Smooth muscle cell (in vitro differentiated cells): ENCODE measurements around the gene ZNF594. TPM values are rescaled to one million over a fixed set of nuclear protein-coding genes. Genes with fewer than 3 reads are reported as not detected.
"Not testable (repeated sequence)": the region's sequence is repeated elsewhere in the genome, so short reads cannot be mapped to it uniquely, and the experiment has no call there.

Experiments
- DNase-seq: peaks from one replicate; lab custom pipeline; 2025; ENCODE audit not compliant: unreplicated experiment; lab: John Stamatoyannopoulos, UW
- H2AFZ ChIP-seq: fragments of 200-600 bp; sonication (generic); 2 replicates; pipeline ENCODE4 v1.6.0; 2016; ENCODE audit warnings: antibody characterized with exemption, low read depth, mild to moderate bottlenecking
- H3F3A ChIP-seq: fragments of 200-600 bp; sonication (generic); 2 replicates; pipeline ENCODE4 v1.6.0; 2017; ENCODE audit warnings: antibody characterized with exemption, low read depth
- H3K27ac ChIP-seq: fragments of 200-600 bp; sonication (generic); 2 replicates; pipeline ENCODE4 v1.5.1; 2016; ENCODE audit warnings: low read depth, mild to moderate bottlenecking
- H3K27me3 ChIP-seq: fragments of 200-600 bp; sonication (generic); 2 replicates; pipeline ENCODE4 v1.6.1; 2016; ENCODE audit warnings: low read depth, mild to moderate bottlenecking
- H3K36me3 ChIP-seq: fragments of 200-600 bp; sonication (generic); 2 replicates; pipeline ENCODE4 v1.5.1; 2016; ENCODE audit warnings: low read depth
- H3K4me1 ChIP-seq: fragments of 200-600 bp; sonication (generic); 2 replicates; pipeline ENCODE4 v1.5.1; 2016; ENCODE audit warnings: low read depth
- H3K4me2 ChIP-seq: fragments of 200-600 bp; sonication (generic); 2 replicates; pipeline ENCODE4 v1.6.0; 2016; ENCODE audit warnings: mild to moderate bottlenecking
- H3K4me3 ChIP-seq: fragments of 200-600 bp; sonication (generic); 2 replicates; pipeline ENCODE4 v1.5.1; 2016; ENCODE audit warnings: mild to moderate bottlenecking
- H3K79me2 ChIP-seq: fragments of 200-600 bp; sonication (generic); 2 replicates; pipeline ENCODE4 v1.6.0; 2016; ENCODE audit warnings: low read depth, mild to moderate bottlenecking
- H3K9ac ChIP-seq: fragments of 200-600 bp; sonication (generic); 2 replicates; pipeline ENCODE4 v1.6.0; 2016; ENCODE audit warnings: low read depth
- H3K9me3 ChIP-seq: fragments of 200-600 bp; sonication (generic); replicated peaks from 2 replicates; pipeline ENCODE4 v1.5.1; 2016; ENCODE audit warnings: low read depth
- H4K20me1 ChIP-seq: fragments of 200-600 bp; sonication (generic); 2 replicates; pipeline ENCODE4 v1.6.0; 2016; ENCODE audit warnings: low read depth
- CTCF ChIP-seq: fragments of 200-600 bp; sonication (generic); IDR thresholded peaks from 2 replicates; pipeline ENCODE4 v1.5.1; 2017; ENCODE audit warnings: borderline replicate concordance, mild to moderate bottlenecking, antibody characterized with exemption; ENCODE audit not compliant: insufficient read depth, poor library complexity, severe bottlenecking
- WGBS: methylation state at CpG from one replicate; pipeline ENCODE4 v1.1.7; 2016; ENCODE audit warnings: low lambda C conversion rate; 5-methylcytosine and 5-hydroxymethylcytosine counted together
- polyA plus RNA-seq: library from polyadenylated mRNA; unstranded; fragments of >200 nt; fragmentation: Nextera tagmentation; extraction: Ambion mirVana; gene quantifications from 2 replicates; pipeline ENCODE4 v1.2.1, GENCODE V29; 2016
- total RNA-seq: library from RNA; depleted of rRNA; stranded (reverse); fragments of >200 nt; gene quantifications from 2 replicates; pipeline ENCODE4 v1.2.3, GENCODE V29; 2014

ZNF594 gene
- total RNA-seq (2.7 and 7.2 TPM in 2 replicates), polyA plus RNA-seq (1.00 and 2.8 TPM in 2 replicates)

GRCh38 chr17:5191541-5192417 is at the start of gene ZNF594:
Gene ZNF594 (minus strand): TSS chr17:5191868. CDS start chr17:5184256, 7,612 bp downstream.
- H3K9ac ChIP-seq, result peak within 1 kb of the TSS; percentile 84
- no peaks in the 10 kb centered on the region for H3K9me3 ChIP-seq
- H3K27ac ChIP-seq, result no peak within 1 kb of the TSS
- no peaks in the 10 kb centered on the region for H3K27me3 ChIP-seq
- peaks cover 13% of the 10 kb centered on the region for H3K36me3 ChIP-seq
- peak within 1 kb of the TSS; percentile 82 for H2AFZ ChIP-seq
- H3K79me2 ChIP-seq, result peaks cover 17% of the 10 kb centered on the region
- H3K4me3 ChIP-seq, result peak within 1 kb of the TSS; percentile 75
- TF ChIP-seq CTCF, result peak; percentile 58
- no peaks in the 10 kb centered on the region for H4K20me1 ChIP-seq
- H3F3A ChIP-seq, result peaks cover 8% of the 10 kb centered on the region
- 13% methylated on average over 66 of the region's 82 CpGs for WGBS
- peaks cover 11% of the 10 kb centered on the region for H3K4me1 ChIP-seq
- peak; percentile 57 for DNase-seq
- peak within 1 kb of the TSS; percentile 95 for H3K4me2 ChIP-seq

GRCh38 chr17:5239769-5240168 is 48.1 kb upstream of the ZNF594 start:
- H3K79me2 ChIP-seq, H3K9ac ChIP-seq, H3K27ac ChIP-seq, H4K20me1 ChIP-seq, H3K4me1 ChIP-seq, H3F3A ChIP-seq, H2AFZ ChIP-seq, H3K27me3 ChIP-seq, H3K4me2 ChIP-seq, DNase-seq, H3K36me3 ChIP-seq, H3K9me3 ChIP-seq, H3K4me3 ChIP-seq: not testable (repeated sequence)
- WGBS, result 76% methylated on average over 7 of the region's 7 CpGs

GRCh38 chr17:5238333-5238732 is 46.7 kb upstream of the ZNF594 start:
- no peak for DNase-seq
- Histone ChIP-seq H3K4me3 (no peak overlapping the region), H3K4me1 (no peaks in the 10 kb centered on the region), H3K27me3 (no peaks in the 10 kb centered on the region), H3K79me2 (no peaks in the 10 kb centered on the region), H3K4me2 (no peak overlapping the region), H3K9ac (no peak overlapping the region), H3K27ac (no peak overlapping the region), H3K36me3 (no peaks in the 10 kb centered on the region), H3F3A (no peaks in the 10 kb centered on the region), H3K9me3 (no peaks in the 10 kb centered on the region), H4K20me1 (no peaks in the 10 kb centered on the region), H2AFZ (no peak overlapping the region)
- WGBS, result 67% methylated on average over 4 of the region's 4 CpGs
- no peak for TF ChIP-seq CTCF

GRCh38 chr17:5237541-5238016 is 45.9 kb upstream of the ZNF594 start:
- Histone ChIP-seq H3K4me2 (no peak overlapping the region), H3K4me1 (no peaks in the 10 kb centered on the region), H3F3A (no peaks in the 10 kb centered on the region), H3K9me3 (no peaks in the 10 kb centered on the region), H3K79me2 (no peaks in the 10 kb centered on the region), H3K9ac (no peak overlapping the region), H4K20me1 (no peaks in the 10 kb centered on the region), H3K4me3 (no peak overlapping the region), H3K27ac (no peak overlapping the region), H2AFZ (no peak overlapping the region), H3K27me3 (no peaks in the 10 kb centered on the region), H3K36me3 (no peaks in the 10 kb centered on the region)
- peak; percentile 58 for TF ChIP-seq CTCF
- DNase-seq, result no peak
- 13% methylated on average over 6 of the region's 6 CpGs for whole genome bisulfite sequencing
